Aorta (tissue), 5 donors: ENCODE measurements around the gene EIF4A3. TPM values are rescaled to one million over a fixed set of nuclear protein-coding genes. Genes with fewer than 3 reads are reported as not detected.
"Not testable (repeated sequence)": the region's sequence is repeated elsewhere in the genome, so short reads cannot be mapped to it uniquely, and the experiment has no call there.

Experiments used
- ATAC-seq: fragments of 200-7000 bp; cut with Tn5 transposase; one replicate; pipeline ENCODE4 v1.9.1; 2022; ENCODE audit warnings: moderate library complexity; ENCODE audit not compliant: low FRiP score
- DNase-seq, 2 donors: peaks; one replicate each; pipeline ENCODE4 v3.0.0-alpha.2; 2020
- H3K27ac ChIP-seq, 2 donors: one replicate each; pipeline ENCODE4 v1.5.1; 2013; ENCODE audit warnings: low read length in 2 of 2, mild to moderate bottlenecking in 2 of 2, moderate library complexity in 2 of 2, control low read depth in 1 of 2, inconsistent platforms in 1 of 2, low read depth in 1 of 2
- H3K27me3 ChIP-seq, 2 donors: one replicate each; pipeline ENCODE4 v1.6.1; 2013; ENCODE audit warnings: control low read depth in 1 of 2, low read length in 1 of 2, mild to moderate bottlenecking in 1 of 2, moderate library complexity in 1 of 2; ENCODE audit not compliant: insufficient read depth in 2 of 2, control insufficient read depth in 1 of 2
- H3K36me3 ChIP-seq, 2 donors: one replicate each; pipeline ENCODE4 v1.6.1; 2013; ENCODE audit warnings: control low read depth in 1 of 2, low read length in 1 of 2, mild to moderate bottlenecking in 1 of 2; ENCODE audit not compliant: insufficient read depth in 2 of 2, control insufficient read depth in 1 of 2
- H3K4me1 ChIP-seq, 2 donors: one replicate each; pipeline ENCODE4 v1.6.1; 2013; ENCODE audit warnings: low read length in 2 of 2, control low read depth in 1 of 2, mild to moderate bottlenecking in 1 of 2, moderate library complexity in 1 of 2; ENCODE audit not compliant: insufficient read depth in 2 of 2, control insufficient read depth in 1 of 2
- H3K4me3 ChIP-seq, 2 donors: one replicate each; pipeline ENCODE4 v1.5.1; 2013; ENCODE audit warnings: low read length in 2 of 2, control low read depth in 1 of 2, mild to moderate bottlenecking in 1 of 2
- H3K9me3 ChIP-seq: one replicate; pipeline ENCODE4 v1.6.1; 2013; ENCODE audit warnings: mild to moderate bottlenecking, low read length; ENCODE audit not compliant: control insufficient read depth
- WGBS, 2 donors: extraction: QIAGEN DNeasy Blood & Tissue Kit; methylation state at CpG; one replicate each; pipeline ENCODE4 v1.1.7; 2013; 5-methylcytosine and 5-hydroxymethylcytosine counted together
- intact Hi-C, 2 donors: fragments of 100-400 bp; cut with DNase I; formaldehyde crosslinking; loops; one replicate each; pipeline versions ENCODE4 v1.14.2 to v1.15.0; 2022
- polyA plus RNA-seq, 2 donors: library from polyadenylated mRNA; stranded (reverse); fragments of 200-250 nt; gene quantifications; one replicate each; pipeline ENCODE4 v1.2.3, GENCODE V29; 2013
- total RNA-seq, 2 donors: library from RNA; stranded (reverse); fragmentation: NEBNext Ultra II Directional; extraction: Animal tissue kit (Norgen Biotek cat#: 25700); gene quantifications; one replicate each; pipeline ENCODE4 v1.2.1, GENCODE V29; 2021
- donor health status: healthy with polysubstance abuse.
- donor health status: Bipolar disorder and iron deficiency.
- donor health status: DM: no; HTN: no; CAD: no.
- donor health status: DM: no; HTN: no; CAD: no.
- donor health status: DM: yes; HTN: yes; CAD: no.

Gene EIF4A3
- total and polyA plus RNA-seq, 4 donors, result 40.2 to 65.8 (median 43.8) TPM

- 77 to 86% methylated on average over 11 of the region's 11 CpGs for WGBS, 2 donors
- Histone ChIP-seq H3K27ac (no peak overlapping the region), H3K4me3 (no peak overlapping the region), H3K4me1 (no peaks in the 10 kb centered on the region), H3K36me3 (no peaks in the 10 kb centered on the region), H3K27me3 (no peaks in the 10 kb centered on the region), H3K9me3 (no peaks in the 10 kb centered on the region)
- intact Hi-C loops, result no loop called here
- no peak for ATAC-seq
- no peak for DNase-seq
Measured at GRCh38 chr17:80164185-80164584, 17.3 kb upstream of the EIF4A3 start.

- DNase-seq (no peak), ATAC-seq (no peak)
- H3K27ac ChIP-seq, result no peak overlapping the region
- H3K36me3 ChIP-seq, result no peaks in the 10 kb centered on the region
- WGBS, 2 donors, result 85 to 92% methylated on average over 4 of the region's 4 CpGs
- no peak overlapping the region for H3K4me3 ChIP-seq
- H3K4me1 ChIP-seq, result no peaks in the 10 kb centered on the region
- H3K27me3 ChIP-seq, result no peaks in the 10 kb centered on the region
- intact Hi-C loops, result no loop called here
- H3K9me3 ChIP-seq, result no peaks in the 10 kb centered on the region
Measured at GRCh38 chr17:80163336-80163735, 16.4 kb upstream of the EIF4A3 start.

GRCh38 chr17:80160536-80160935 is 13.6 kb upstream of the EIF4A3 start:
- Histone ChIP-seq H3K27me3 (no peaks in the 10 kb centered on the region), H3K9me3 (no peaks in the 10 kb centered on the region), H3K4me1 (no peaks in the 10 kb centered on the region), H3K4me3 (no peak overlapping the region), H3K36me3 (no peaks in the 10 kb centered on the region), H3K27ac (no peak overlapping the region)
- DNase-seq (no peak), ATAC-seq (no peak)
- 26 to 27% methylated on average over 3 of the region's 3 CpGs for WGBS, 2 donors
- intact Hi-C loops, result no loop called here

GRCh38 chr17:80158846-80159245 is 11.9 kb upstream of the EIF4A3 start:
- intact Hi-C loops, result no loop called here
- Histone ChIP-seq H3K9me3 (no peaks in the 10 kb centered on the region), H3K4me1 (no peaks in the 10 kb centered on the region), H3K4me3 (no peak overlapping the region), H3K36me3 (no peaks in the 10 kb centered on the region), H3K27me3 (no peaks in the 10 kb centered on the region), H3K27ac (no peak overlapping the region)
- DNase-seq, result no peak
- WGBS, 2 donors, result 52 to 62% methylated on average over 2 of the region's 2 CpGs
- ATAC-seq, result no peak

GRCh38 chr17:80155600-80155999 is 8.7 kb upstream of the EIF4A3 start:
- H3K27ac ChIP-seq, DNase-seq, H3K9me3 ChIP-seq, H3K4me3 ChIP-seq, H3K4me1 ChIP-seq, ATAC-seq, H3K27me3 ChIP-seq, H3K36me3 ChIP-seq, intact Hi-C loops: not testable (repeated sequence)
- WGBS, 2 donors, result 47 to 55% methylated on average over 2 of the region's 2 CpGs

- ATAC-seq, result no peak
- Histone ChIP-seq H3K36me3 (no peaks in the 10 kb centered on the region), H3K9me3 (no peaks in the 10 kb centered on the region), H3K4me3 (no peak overlapping the region), H3K4me1 (no peaks in the 10 kb centered on the region), H3K27me3 (no peaks in the 10 kb centered on the region), H3K27ac (no peak overlapping the region)
- WGBS, 2 donors, result 67 to 72% methylated on average over 4 to 5 of the region's 5 CpGs
- no peak for DNase-seq
- intact Hi-C loops, result no loop called here
Measured at GRCh38 chr17:80154166-80154565, 7.2 kb upstream of the EIF4A3 start.

- Histone ChIP-seq H3K36me3 (no peaks in the 10 kb centered on the region), H3K27ac (no peak overlapping the region), H3K27me3 (no peaks in the 10 kb centered on the region), H3K4me1 (no peaks in the 10 kb centered on the region), H3K9me3 (no peaks in the 10 kb centered on the region), H3K4me3 (no peak overlapping the region)
- ATAC-seq, result no peak
- no peak for DNase-seq
- WGBS, 2 donors, result 79 to 82% methylated on average over 3 of the region's 3 CpGs
- intact Hi-C loops, result no loop called here
Measured at GRCh38 chr17:80153004-80153403, 6.1 kb upstream of the EIF4A3 start.

- no peak for ATAC-seq
- H3K4me1 ChIP-seq, result no peaks in the 10 kb centered on the region
- intact Hi-C loops, result no loop called here
- DNase-seq, result no peak
- no peak overlapping the region for H3K27ac ChIP-seq
- no peaks in the 10 kb centered on the region for H3K9me3 ChIP-seq
- no peak overlapping the region for H3K4me3 ChIP-seq
- 63 to 72% methylated on average over 11 of the region's 11 CpGs for WGBS, 2 donors
- H3K27me3 ChIP-seq, result no peaks in the 10 kb centered on the region
- H3K36me3 ChIP-seq, result no peaks in the 10 kb centered on the region
Measured at GRCh38 chr17:80152081-80152702, 5.3 kb upstream of the EIF4A3 start.

- DNase-seq, result no peak
- 38 to 40% methylated on average over 5 of the region's 5 CpGs for WGBS, 2 donors
- H3K27ac ChIP-seq, result no peak overlapping the region
- no peaks in the 10 kb centered on the region for H3K27me3 ChIP-seq
- H3K4me1 ChIP-seq, result no peaks in the 10 kb centered on the region
- H3K9me3 ChIP-seq, result no peaks in the 10 kb centered on the region
- intact Hi-C loops, result no loop called here
- no peaks in the 10 kb centered on the region for H3K36me3 ChIP-seq
- no peak for ATAC-seq
- no peak overlapping the region for H3K4me3 ChIP-seq
Measured at GRCh38 chr17:80151333-80151732, 4.4 kb upstream of the EIF4A3 start.
